H1 (cell line): ENCODE data around the gene DIAPH2. TPM values are rescaled to one million over a fixed set of nuclear protein-coding genes. Genes with fewer than 3 reads are reported as not detected.

Experiments used
- CTCF ChIA-PET: fragments of 300-600 bp; sonication (Branson Sonifier 250); formaldehyde crosslinking; loops from one replicate; lab custom pipeline; 2021; ENCODE audit not compliant: partially characterized antibody; lab: Charles Lee
- POLR2A ChIA-PET: fragments of 300-600 bp; sonication (Branson Sonifier 250); formaldehyde crosslinking; loops from one replicate; lab custom pipeline; 2021; ENCODE audit warnings: inconsistent platforms; ENCODE audit not compliant: partially characterized antibody; lab: Charles Lee
- DNase-seq, 2 experiments: peaks; one replicate each; pipeline versions ENCODE4 v3.0.0 to v3.0.0-alpha.2; 2010 to 2022; ENCODE audit warnings: low spot score in 2 of 2, low read depth in 1 of 2, mixed read lengths in 1 of 2
- FAIRE-seq: peaks from 2 replicates; lab custom pipeline; 2011; peaks lifted over from hg19 to GRCh38; lab: Jason Lieb, UNC
- H2AFZ ChIP-seq: 2 replicates; pipeline ENCODE4 v1.8.1; 2012; ENCODE audit warnings: low read length, inconsistent platforms
- H2AK5ac ChIP-seq: 2 replicates; pipeline ENCODE4 v1.6.1; 2013; ENCODE audit warnings: low read depth, low read length
- H2BK120ac ChIP-seq: replicated peaks from 2 replicates; pipeline ENCODE3; 2013; ENCODE audit warnings: low read depth, low read length, inconsistent platforms
- H2BK12ac ChIP-seq: 2 replicates; pipeline ENCODE4 v1.6.1; 2013; ENCODE audit warnings: low read depth, low read length
- H2BK15ac ChIP-seq: 2 replicates; pipeline ENCODE4 v1.6.1; 2013; ENCODE audit warnings: low read length
- H2BK20ac ChIP-seq: 2 replicates; pipeline ENCODE4 v1.6.1; 2013; ENCODE audit warnings: low read length
- H2BK5ac ChIP-seq: 2 replicates; pipeline ENCODE4 v1.6.1; 2013; ENCODE audit warnings: low read depth, low read length
- H3K14ac ChIP-seq: 2 replicates; pipeline ENCODE4 v1.6.1; 2013; ENCODE audit warnings: inconsistent platforms; ENCODE audit not compliant: insufficient read length
- H3K18ac ChIP-seq: 2 replicates; pipeline ENCODE4 v1.6.1; 2013; ENCODE audit warnings: low read length; ENCODE audit errors: extremely low read depth
- H3K23ac ChIP-seq: 2 replicates; pipeline ENCODE4 v1.6.1; 2013; ENCODE audit warnings: inconsistent platforms; ENCODE audit not compliant: insufficient read length
- H3K23me2 ChIP-seq: 2 replicates; pipeline ENCODE4 v1.6.1; 2013; ENCODE audit warnings: low read depth, low read length
- H3K27ac ChIP-seq: 2 replicates; pipeline ENCODE4 v1.6.1; 2011; ENCODE audit warnings: low read depth, low read length, inconsistent platforms
- H3K27me3 ChIP-seq, 4 experiments: replicated peaks in 1 of 4; 1 replicate in 1 of 4; 2 replicates in 3 of 4; pipeline versions ENCODE4 v1.6.1 to v1.8.1; 2011 to 2013; ENCODE audit warnings: low read length in 3 of 4, mild to moderate bottlenecking in 3 of 4, inconsistent platforms in 2 of 4, mixed read lengths in 2 of 4, moderate library complexity in 1 of 4; ENCODE audit not compliant: control insufficient read depth in 3 of 4, insufficient read depth in 3 of 4; ENCODE audit errors: extremely low read depth in 1 of 4
- H3K36me3 ChIP-seq, 4 experiments: 2 replicates each; pipeline versions ENCODE4 v1.6.1 to v1.8.1; 2011 to 2013; ENCODE audit warnings: mild to moderate bottlenecking in 4 of 4, low read length in 3 of 4, moderate library complexity in 2 of 4, control low read depth in 1 of 4, inconsistent platforms in 1 of 4; ENCODE audit not compliant: insufficient read depth in 4 of 4, control insufficient read depth in 2 of 4
- H3K4ac ChIP-seq: replicated peaks from 2 replicates; pipeline ENCODE3; 2013; ENCODE audit warnings: low read length, low read depth, mixed read lengths, inconsistent platforms; ENCODE audit not compliant: insufficient read length
- H3K4me1 ChIP-seq, 4 experiments: replicated peaks in 1 of 4; 1 replicate in 1 of 4; 2 replicates in 3 of 4; pipeline versions ENCODE4 v1.6.1 to v1.8.1; 2011 to 2013; ENCODE audit warnings: low read length in 3 of 4, inconsistent platforms in 2 of 4, mixed read lengths in 1 of 4; ENCODE audit not compliant: insufficient read depth in 4 of 4, control insufficient read depth in 3 of 4
- H3K4me2 ChIP-seq, 2 experiments: 2 replicates each; pipeline versions ENCODE4 v1.6.1 to v1.8.1; 2011 to 2013; ENCODE audit warnings: low read depth in 2 of 2, low read length in 2 of 2, control low read depth in 1 of 2, inconsistent platforms in 1 of 2, mild to moderate bottlenecking in 1 of 2; ENCODE audit not compliant: insufficient read depth in 1 of 2
- H3K4me3 ChIP-seq, 4 experiments: fragments of 200-600, 300-600 bp in 1 of 4; sonication (generic), shearing (Covaris generic), sonication (Bioruptor Twin) in 1 of 4; 2 replicates each; pipeline versions ENCODE4 v1.5.1 to v1.8.1; 2011 to 2016; ENCODE audit warnings: low read length in 4 of 4, low read depth in 3 of 4, control low read depth in 2 of 4, inconsistent platforms in 2 of 4, mild to moderate bottlenecking in 2 of 4, mixed read lengths in 1 of 4, moderate library complexity in 1 of 4; ENCODE audit not compliant: insufficient read depth in 2 of 4; ENCODE audit errors: extremely low read depth in 1 of 4
- H3K56ac ChIP-seq: replicated peaks from 2 replicates; pipeline ENCODE3; 2013; ENCODE audit warnings: low read depth, mild to moderate bottlenecking, mixed read lengths, low read length, inconsistent platforms; ENCODE audit not compliant: insufficient read length
- H3K79me1 ChIP-seq: 2 replicates; pipeline ENCODE4 v1.6.1; 2013; ENCODE audit warnings: low read depth, low read length, control low read depth
- H3K79me2 ChIP-seq, 2 experiments: 2 replicates each; pipeline versions ENCODE4 v1.6.1 to v1.8.1; 2012 to 2013; ENCODE audit warnings: low read length in 2 of 2, mild to moderate bottlenecking in 2 of 2, inconsistent platforms in 1 of 2; ENCODE audit not compliant: insufficient read depth in 2 of 2, control insufficient read depth in 1 of 2
- H3K9ac ChIP-seq, 4 experiments: replicated peaks in 1 of 4; 1 replicate in 1 of 4; 2 replicates in 3 of 4; pipeline versions ENCODE4 v1.6.1 to v1.8.1; 2011 to 2013; ENCODE audit warnings: low read depth in 3 of 4, low read length in 3 of 4, control low read depth in 2 of 4, mild to moderate bottlenecking in 2 of 4, moderate library complexity in 2 of 4, inconsistent platforms in 1 of 4; ENCODE audit errors: extremely low read depth in 1 of 4
- H3K9me3 ChIP-seq, 2 experiments: 2 replicates each; pipeline versions ENCODE4 v1.6.1 to v1.8.1; 2012 to 2013; ENCODE audit warnings: mild to moderate bottlenecking in 2 of 2, moderate library complexity in 2 of 2, control low read depth in 1 of 2, inconsistent platforms in 1 of 2, low read depth in 1 of 2, low read length in 1 of 2, mixed read lengths in 1 of 2; ENCODE audit not compliant: insufficient read depth in 2 of 2
- H4K20me1 ChIP-seq, 2 experiments: replicated peaks in 1 of 2; 2 replicates each; pipeline versions ENCODE3 to v1.8.1; 2011 to 2013; ENCODE audit warnings: inconsistent platforms in 2 of 2, low read length in 2 of 2, mild to moderate bottlenecking in 1 of 2; ENCODE audit not compliant: insufficient read depth in 2 of 2, control insufficient read depth in 1 of 2
- H4K5ac ChIP-seq: 2 replicates; pipeline ENCODE4 v1.6.1; 2013; ENCODE audit warnings: low read length, low read depth, mixed read lengths, inconsistent platforms; ENCODE audit not compliant: insufficient read length
- H4K8ac ChIP-seq: 2 replicates; pipeline ENCODE4 v1.8.0; 2013; ENCODE audit warnings: mild to moderate bottlenecking, moderate library complexity, low read length, inconsistent platforms; ENCODE audit not compliant: insufficient read depth; ENCODE audit errors: extremely low read depth
- H4K91ac ChIP-seq: replicated peaks from 2 replicates; pipeline ENCODE3; 2013; ENCODE audit warnings: low read length, mixed read lengths, inconsistent platforms; ENCODE audit not compliant: insufficient read length
- EGR1 ChIP-seq: IDR thresholded peaks from 2 replicates; pipeline ENCODE4 v1.6.1; 2011; ENCODE audit warnings: low read depth, low read length, borderline replicate concordance
- FOSL1 ChIP-seq: IDR thresholded peaks from 2 replicates; pipeline ENCODE4 v1.6.1; 2011; ENCODE audit warnings: mild to moderate bottlenecking, low read depth, low read length, moderate library complexity; ENCODE audit not compliant: insufficient read depth
- GABPA ChIP-seq: IDR thresholded peaks from 2 replicates; pipeline ENCODE4 v1.6.1; 2011; ENCODE audit warnings: mild to moderate bottlenecking, low read length, moderate library complexity, borderline replicate concordance; ENCODE audit not compliant: insufficient read depth
- HDAC6 ChIP-seq: IDR thresholded peaks from one replicate; pipeline ENCODE4 v1.7.1; 2012; ENCODE audit warnings: low read depth, mild to moderate bottlenecking, inconsistent platforms, low read length, moderate library complexity
- JUND ChIP-seq: IDR thresholded peaks from 2 replicates; pipeline ENCODE4 v1.6.1; 2011; ENCODE audit warnings: mild to moderate bottlenecking, improper control_type of control experiment, low read length
- MAFK ChIP-seq: IDR thresholded peaks from 2 replicates; pipeline ENCODE4 v1.6.1; 2012; ENCODE audit warnings: low read depth, mild to moderate bottlenecking, improper control_type of control experiment, low read length
- NANOG ChIP-seq: IDR thresholded peaks from 2 replicates; pipeline ENCODE4 v1.6.1; 2011; ENCODE audit warnings: low read length, low read depth, mild to moderate bottlenecking, inconsistent platforms; ENCODE audit not compliant: insufficient read depth, poor library complexity, severe bottlenecking
- RFX5 ChIP-seq: IDR thresholded peaks from 2 replicates; pipeline ENCODE4 v1.6.1; 2011; ENCODE audit warnings: low read depth, low read length, improper control_type of control experiment, borderline replicate concordance
- SIN3A ChIP-seq, 2 experiments: IDR thresholded peaks in 1 of 2; conservative IDR thresholded peaks in 1 of 2; 2 replicates each; pipeline ENCODE4 v1.6.1; 2011 to 2012; ENCODE audit warnings: low read length in 2 of 2, improper control_type of control experiment in 1 of 2, low read depth in 1 of 2, mild to moderate bottlenecking in 1 of 2
- SUZ12 ChIP-seq: fragments of 200-600 bp; sonication (generic); IDR thresholded peaks from 2 replicates; pipeline ENCODE4 v1.6.1; 2012; ENCODE audit warnings: mild to moderate bottlenecking, inconsistent platforms, low read length, moderate library complexity, mixed read lengths
- TBP ChIP-seq: IDR thresholded peaks from 2 replicates; pipeline ENCODE4 v1.6.1; 2011; ENCODE audit warnings: low read depth, low read length, improper control_type of control experiment
- WGBS, 2 experiments: shearing (Covaris generic) in 1 of 2; methylation state at CpG; one replicate each; pipeline versions ENCODE4 v1.1.6 to v1.1.7; 2013 to 2015; ENCODE audit warnings: low lambda C conversion rate in 2 of 2, mixed read lengths in 2 of 2, inconsistent platforms in 1 of 2, low coverage in 1 of 2, missing lambda C conversion rate in 1 of 2; ENCODE audit not compliant: insufficient replicate concordance in 2 of 2, insufficient coverage in 1 of 2, insufficient read length in 1 of 2; ENCODE audit errors: extremely low coverage in 1 of 2, missing lambda C conversion rate in 1 of 2; 5-methylcytosine and 5-hydroxymethylcytosine counted together
- polyA plus RNA-seq, 7 experiments: library from polyadenylated mRNA; depleted of rRNA in 3 of 7; stranded (reverse) in 5 of 7; unstranded in 2 of 7; fragments of >200 nt in 5 of 7; fragments of 200-250 nt in 2 of 7; gene quantifications; 1 replicate in 5 of 7; 2 replicates in 1 of 7; 4 replicates in 1 of 7; pipeline versions ENCODE4 v1.2.1 to v1.2.3, GENCODE V29; 2011 to 2013; ENCODE audit warnings: missing spikeins in 2 of 7, mixed read lengths in 2 of 7
- total RNA-seq: library from RNA; stranded (reverse); fragmentation: NEBNext Ultra II Directional; extraction: Animal tissue kit (Norgen Biotek cat#: 25700); gene quantifications from 2 replicates; pipeline ENCODE4 v1.2.1, GENCODE V29; 2021
- TF ChIP-seq, protein P1 (sequence below): IDR thresholded peaks from 2 replicates; pipeline ENCODE4 v1.6.1; 2011; ENCODE audit warnings: low read depth, mild to moderate bottlenecking, low read length; ENCODE audit not compliant: insufficient read depth

The DIAPH2 gene
- total and polyA plus RNA-seq, 2 of the 8 experiments (the other 6 are each of a cell fraction or from before 2014, with no cell fraction given), result 4.4 to 24.3 TPM

DNA sequence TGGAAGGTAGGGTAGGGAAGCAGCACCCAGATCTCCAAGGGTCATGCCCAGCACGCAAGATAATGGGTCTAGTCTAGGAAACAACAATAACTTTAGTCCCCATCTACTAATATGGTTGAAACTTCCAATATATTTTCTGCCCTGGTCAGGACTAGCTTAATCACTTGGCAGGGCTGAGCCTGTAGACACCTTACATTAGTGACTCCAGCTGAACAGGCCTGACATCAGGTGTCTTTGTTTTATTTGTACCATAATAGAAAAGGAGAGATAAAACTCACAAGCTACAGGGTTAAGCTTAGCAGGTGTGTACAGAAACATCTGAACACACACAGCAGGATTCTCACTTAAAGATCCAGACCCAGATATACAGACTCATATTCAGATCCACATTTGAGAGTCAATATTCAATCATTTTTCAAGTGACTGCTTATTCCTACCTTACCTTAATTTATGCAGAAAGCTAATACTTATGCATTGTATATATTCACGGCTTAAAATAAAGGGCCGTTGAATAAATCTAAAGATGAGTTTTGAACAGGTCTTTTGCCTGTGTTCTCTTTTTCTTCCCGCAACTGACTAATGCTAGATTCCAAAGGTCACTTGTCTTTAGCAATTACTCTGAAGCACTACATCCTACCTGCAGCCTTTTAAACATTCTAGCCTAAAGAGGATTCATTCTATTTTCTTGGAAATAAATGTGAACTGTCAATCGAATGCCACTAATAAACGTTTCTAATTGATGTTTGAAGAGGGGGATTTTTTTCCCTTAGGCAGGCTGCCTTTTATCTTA is 944.4 kb downstream of the DIAPH2 start:
- H3K56ac ChIP-seq, result no peak overlapping the region
- no peaks in the 10 kb centered on the region for H3K79me1 ChIP-seq
- no peak overlapping the region for H3K14ac ChIP-seq
- H3K4me2 ChIP-seq, result no peak overlapping the region
- no peak overlapping the region for H2BK12ac ChIP-seq
- no peak overlapping the region for H3K18ac ChIP-seq
- no peak overlapping the region for H2BK5ac ChIP-seq
- no peak overlapping the region for H3K27ac ChIP-seq
- no peaks in the 10 kb centered on the region for H3K79me2 ChIP-seq
- ChIA-PET POLR2A (interaction anchor here (1.2 kb wide), 1 partner anchor 10 kb away, joined by 3 read pairs; no protein-coding TSS in a partner anchor), CTCF (no interaction called here)
- 98% methylated on average over 4 of the region's 6 CpGs; no CpG with 5 or more reads in 1 of the 2 experiments for WGBS, 2 experiments
- H3K27me3 ChIP-seq, result no peaks in the 10 kb centered on the region; a peak in 1 of 7 replicates
- H4K20me1 ChIP-seq, result no peaks in the 10 kb centered on the region
- H3K4ac ChIP-seq, result no peak overlapping the region
- no peak overlapping the region for H4K5ac ChIP-seq
- no peak for DNase-seq
- H2AFZ ChIP-seq, result no peak overlapping the region
- no peak overlapping the region for H2BK15ac ChIP-seq
- no peaks in the 10 kb centered on the region for H3K36me3 ChIP-seq
- no peak overlapping the region for H4K8ac ChIP-seq
- no peak overlapping the region for H4K91ac ChIP-seq
- no peak overlapping the region for H2BK20ac ChIP-seq
- no peak overlapping the region for H3K23ac ChIP-seq
- H3K4me1 ChIP-seq, result peaks cover 0 to 3% (median 0%) of the 10 kb centered on the region in 4 experiments; a peak in 1 of 7 replicates
- no peak overlapping the region for H3K4me3 ChIP-seq
- no peak overlapping the region for H2AK5ac ChIP-seq
- no peak for FAIRE-seq
- no peaks in the 10 kb centered on the region for H3K23me2 ChIP-seq
- H3K9me3 ChIP-seq, result no peaks in the 10 kb centered on the region
- no peak overlapping the region for H2BK120ac ChIP-seq
- no peak overlapping the region for H3K9ac ChIP-seq
- TF ChIP-seq, protein P1, sequence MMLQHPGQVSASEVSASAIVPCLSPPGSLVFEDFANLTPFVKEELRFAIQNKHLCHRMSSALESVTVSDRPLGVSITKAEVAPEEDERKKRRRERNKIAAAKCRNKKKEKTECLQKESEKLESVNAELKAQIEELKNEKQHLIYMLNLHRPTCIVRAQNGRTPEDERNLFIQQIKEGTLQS, result no peak
- TF ChIP-seq JUND (no peak), SIN3A (conservative IDR thresholded peaks at IDR 0.05 in 1 of 2, IDR thresholded peaks at IDR 0.05 in 1 of 2; ENCODE audit: low read depth in 1 of 2, low read length in 2 of 2) (no peak), TBP (no peak), MAFK (no peak), FOSL1 (no peak), NANOG (no peak), HDAC6 (no peak), GABPA (no peak), RFX5 (no peak), EGR1 (no peak), SUZ12 (no peak)
